ENCODE data around the gene FAM110C. TPM values are rescaled to one million over a fixed set of nuclear protein-coding genes. Genes with fewer than 3 reads are reported as not detected.
A peak's percentile ranks its signal among the peaks of the same experiment; 100 is the strongest.

The FAM110C gene
- total and polyA plus RNA-seq, 9 of the 15 experiments (the other 6 are each of a cell fraction or from before 2014, with no cell fraction given) = not detected

DNA sequence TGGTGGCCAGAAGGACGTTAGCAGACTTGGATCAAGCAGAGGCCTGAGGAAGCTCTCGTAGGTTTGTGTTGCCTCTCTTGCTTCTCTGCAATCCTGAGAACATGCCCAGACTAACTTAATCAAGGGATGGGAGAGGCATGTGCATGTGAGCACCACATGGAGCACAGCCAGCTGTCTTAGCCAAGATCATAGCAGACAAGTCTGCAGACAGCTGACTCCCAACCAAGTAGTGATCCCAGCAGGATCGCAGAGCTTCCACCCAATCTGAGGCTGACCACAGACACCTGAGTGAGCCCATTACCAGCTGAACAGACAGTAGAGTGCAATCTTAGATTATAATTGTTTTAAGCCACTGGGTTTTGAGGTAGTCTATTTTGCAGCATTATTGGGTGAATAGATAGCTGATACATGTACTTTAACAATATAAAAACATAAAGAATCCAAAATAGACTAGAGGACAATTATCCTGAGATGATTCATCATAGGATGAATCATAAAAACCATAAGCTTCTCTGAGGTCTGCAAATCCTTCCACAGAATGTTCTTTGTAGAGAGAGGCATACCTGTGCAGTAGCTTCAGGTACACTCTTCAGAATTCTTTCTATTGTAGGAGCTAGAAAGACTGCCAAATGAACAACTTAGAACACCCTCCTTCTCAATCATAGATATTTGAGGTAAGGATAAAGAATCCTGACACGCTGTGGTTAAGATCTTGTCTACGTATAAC lies 25.2 kb upstream of the FAM110C start:
- no TSS peak for BruUV-seq (replicated peaks)
- Histone ChIP-seq H3K79me2 (ENCODE audit: control insufficient read depth, insufficient read depth, low read length) (no peaks in the 10 kb centered on the region), H3K4me1 (replicated peaks in 1 of 2; ENCODE audit: control insufficient read depth in 2 of 2, insufficient read depth in 2 of 2, low read length in 2 of 2) (peaks cover 0 to 5% of the 10 kb centered on the region in 2 experiments; a peak in 4 of 5 replicates), H4K20me1 (replicated peaks; ENCODE audit: control insufficient read depth, insufficient read depth, low read length) (no peaks in the 10 kb centered on the region), H3K27ac (ENCODE audit: extremely low read depth, low read depth, low read length) (no peak overlapping the region), H3K9me1 (ENCODE audit: control insufficient read depth, insufficient read depth, low read length) (no peaks in the 10 kb centered on the region), H3K9me3 (replicated peaks; ENCODE audit: control insufficient read depth, insufficient read depth, low read depth, low read length) (no peaks in the 10 kb centered on the region), H3K9ac (ENCODE audit: insufficient read depth in 1 of 2, low read depth in 2 of 2, low read length in 2 of 2) (no peak overlapping the region), H3K4me3 (no peak overlapping the region), H3K27me3 (ENCODE audit: control insufficient read depth in 2 of 2, insufficient read depth in 2 of 2, low read length in 2 of 2) (peaks cover 3 to 13% of the 10 kb centered on the region in 2 experiments; a peak in 3 of 5 replicates), H3K4me2 (ENCODE audit: insufficient read depth, low read length) (no peak overlapping the region), H3K36me3 (ENCODE audit: control insufficient read depth, insufficient read depth, low read length) (no peaks in the 10 kb centered on the region), H2AFZ (ENCODE audit: low read depth, low read length) (no peak overlapping the region)
- TF ChIP-seq STAT5B (CRISPR knock-in tag; IDR thresholded peaks at IDR 0.05) (no peak), SMAD4 (CRISPR knock-in tag; conservative IDR thresholded peaks at IDR 0.05) (no peak), OTX1 (CRISPR knock-in tag; IDR thresholded peaks at IDR 0.05) (no peak), HDAC6 (IDR thresholded peaks at IDR 0.05; ENCODE audit: low read depth, low read length) (no peak), RFX1 (IDR thresholded peaks at IDR 0.05) (no peak), FOSL1 (tag; conservative IDR thresholded peaks at IDR 0.05) (peak; percentile 44)
- intact Hi-C loops (cut with micrococcal nuclease) = no loop called here
- 5% methylated on average over 5 of the region's 5 CpGs for WGBS (ENCODE audit: insufficient coverage, low coverage, missing lambda C conversion rate)
- no peak for FAIRE-seq
- ChIA-PET CTCF (ENCODE audit: low intra/inter-chr PET ratio) (no interaction called here), POLR2A (interaction anchor here (0.6 to 1.1 kb wide), 2 partner anchors 200 to 511 kb away, joined by 3 read pairs; no protein-coding TSS in a partner anchor)
- no peak for DNase-seq (ENCODE audit: extremely low read depth in 1 of 4, low spot score in 3 of 4)
- no peak for ATAC-seq
- in situ Hi-C loops (cut with MboI) = no loop called here

Measured in K562 (cell line).